NCI-H2029 treated with DMSO at 0.1 percent for 48 hours (cell line): Measurements from ENCODE around the gene EFCC1.
A peak's percentile ranks its signal among the peaks of the same experiment; 100 is the strongest.

ENCODE experiments used
- DNase-seq: peaks from one replicate; lab custom pipeline; 2025; lab: John Stamatoyannopoulos, UW

Gene EFCC1

GRCh38 chr3:129032716-129033115 lies 31.6 kb downstream of the EFCC1 start:
- DNase-seq, result no peak

GRCh38 chr3:129033151-129033550 lies 32.0 kb downstream of the EFCC1 start:
- no peak for DNase-seq

- no peak for DNase-seq
These were observed 32.7 kb downstream of the EFCC1 start for GRCh38 chr3:129033633-129034321.

- no peak for DNase-seq
These were observed 33.5 kb downstream of the EFCC1 start for GRCh38 chr3:129034642-129035041.

GRCh38 chr3:129035360-129036221 lies 34.5 kb downstream of the EFCC1 start:
- no peak for DNase-seq

- no peak for DNase-seq
These were observed 35.4 kb downstream of the EFCC1 start for GRCh38 chr3:129036222-129037092.

- no peak for DNase-seq
These were observed 36.0 kb downstream of the EFCC1 start for GRCh38 chr3:129037093-129037419.

- no peak for DNase-seq
These were observed 37.2 kb downstream of the EFCC1 start for GRCh38 chr3:129038121-129038855.

- DNase-seq, result no peak
These were observed 38.4 kb downstream of the EFCC1 start for GRCh38 chr3:129039271-129040038.

GRCh38 chr3:129040039-129040336 lies 38.9 kb downstream of the EFCC1 start:
- no peak for DNase-seq

- no peak for DNase-seq
These were observed 39.6 kb downstream of the EFCC1 start for GRCh38 chr3:129040579-129041300.

GRCh38 chr3:129045675-129046036 lies 44.6 kb downstream of the EFCC1 start:
- no peak for DNase-seq

GRCh38 chr3:129046037-129046731 lies 45.1 kb downstream of the EFCC1 start:
- DNase-seq, result no peak

GRCh38 chr3:129046732-129047552 lies 45.8 kb downstream of the EFCC1 start:
- no peak for DNase-seq

- no peak for DNase-seq
These were observed 46.4 kb downstream of the EFCC1 start for GRCh38 chr3:129047553-129047839.

GRCh38 chr3:129050556-129051295 lies 49.6 kb downstream of the EFCC1 start:
- DNase-seq, result no peak

GRCh38 chr3:129051871-129052340 lies 50.8 kb downstream of the EFCC1 start:
- DNase-seq, result no peak

GRCh38 chr3:129052675-129053074 lies 51.6 kb downstream of the EFCC1 start:
- DNase-seq, result peak; percentile 35
